ENCODE measurements around the gene SPPL3.
"Not testable (repeated sequence)": the region's sequence is repeated elsewhere in the genome, so short reads cannot be mapped to it uniquely, and the experiment has no call there.

Gene SPPL3, protein sequence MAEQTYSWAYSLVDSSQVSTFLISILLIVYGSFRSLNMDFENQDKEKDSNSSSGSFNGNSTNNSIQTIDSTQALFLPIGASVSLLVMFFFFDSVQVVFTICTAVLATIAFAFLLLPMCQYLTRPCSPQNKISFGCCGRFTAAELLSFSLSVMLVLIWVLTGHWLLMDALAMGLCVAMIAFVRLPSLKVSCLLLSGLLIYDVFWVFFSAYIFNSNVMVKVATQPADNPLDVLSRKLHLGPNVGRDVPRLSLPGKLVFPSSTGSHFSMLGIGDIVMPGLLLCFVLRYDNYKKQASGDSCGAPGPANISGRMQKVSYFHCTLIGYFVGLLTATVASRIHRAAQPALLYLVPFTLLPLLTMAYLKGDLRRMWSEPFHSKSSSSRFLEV

DNA sequence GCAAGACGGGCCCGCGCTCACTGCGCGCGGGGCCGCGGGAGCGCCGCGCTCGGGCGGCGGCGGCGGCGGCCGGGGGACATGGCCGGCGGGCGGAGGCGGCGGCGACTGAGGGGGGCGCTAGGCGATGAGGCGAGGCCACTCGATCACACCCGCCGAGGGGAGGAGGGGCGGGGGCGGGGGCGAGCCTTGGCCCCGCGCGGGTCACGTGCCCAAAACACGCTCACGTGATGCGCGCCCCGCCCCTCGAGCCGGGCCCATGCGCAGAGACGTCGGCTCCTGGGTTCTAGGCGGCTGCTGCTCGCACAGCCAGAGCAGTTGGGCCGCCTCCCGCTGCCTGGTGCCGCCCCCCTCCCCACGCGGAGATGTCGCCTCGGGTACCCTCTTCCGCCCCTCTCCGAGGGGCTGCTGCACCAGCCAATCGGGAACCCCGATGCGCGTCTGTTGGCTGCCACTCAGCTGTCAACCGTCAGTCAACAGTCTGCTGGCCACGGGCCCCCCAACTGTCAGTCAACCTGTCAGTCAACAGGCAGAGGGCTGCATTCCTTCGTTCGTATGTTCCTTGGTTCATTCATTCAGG lies at the start of gene SPPL3:
Gene SPPL3, minus strand, starts transcription at position 162 of the 577 bp plus-strand sequence. CDS start 491 bp downstream, outside the sequence.
- DNase-seq (ENCODE audit: low read depth, low spot score) = peak; percentile 41

- DNase-seq (ENCODE audit: low read depth, low spot score) = no peak
These were observed 46.6 kb upstream of the SPPL3 start for GRCh38 chr12:120950807-120951206.

GRCh38 chr12:120950260-120950799 lies 46.2 kb upstream of the SPPL3 start:
- not testable (repeated sequence) for DNase-seq (ENCODE audit: low read depth, low spot score)

- DNase-seq (ENCODE audit: low read depth, low spot score) = not testable (repeated sequence)
These were observed 41.4 kb upstream of the SPPL3 start for GRCh38 chr12:120945516-120945915.

- DNase-seq (ENCODE audit: low read depth, low spot score) = no peak
These were observed 40.6 kb upstream of the SPPL3 start for GRCh38 chr12:120944645-120945217.

GRCh38 chr12:120943482-120943881 lies 39.3 kb upstream of the SPPL3 start:
- no peak for DNase-seq (ENCODE audit: low read depth, low spot score)

DNA sequence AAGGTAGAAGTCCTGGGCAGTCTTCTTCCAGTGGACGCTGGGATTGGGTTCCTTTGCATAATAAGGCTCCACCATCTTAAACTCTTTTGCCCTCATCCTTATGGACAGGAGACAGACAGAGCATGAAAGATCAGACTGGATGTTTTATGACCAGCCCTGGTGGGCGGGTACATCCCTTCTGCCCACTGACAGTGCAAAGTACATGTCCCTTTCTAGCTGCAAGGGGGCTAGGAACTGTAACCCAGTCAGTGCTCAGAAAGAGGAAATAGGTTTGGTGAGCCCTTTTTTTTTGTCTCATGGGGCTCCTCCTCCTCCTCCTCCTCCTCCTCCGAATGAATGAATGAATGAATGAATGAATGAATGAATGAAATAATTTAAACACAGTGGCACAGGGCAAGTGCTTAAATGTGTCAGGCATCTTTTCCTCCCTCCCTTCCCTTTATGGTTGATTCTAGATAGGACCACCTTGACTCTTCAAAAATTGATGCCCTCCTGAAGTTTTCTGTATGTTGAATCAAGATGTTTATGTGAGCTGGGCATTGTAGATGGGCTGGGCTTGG lies 37.8 kb upstream of the SPPL3 start:
- DNase-seq (ENCODE audit: low read depth, low spot score) = no peak

DNA sequence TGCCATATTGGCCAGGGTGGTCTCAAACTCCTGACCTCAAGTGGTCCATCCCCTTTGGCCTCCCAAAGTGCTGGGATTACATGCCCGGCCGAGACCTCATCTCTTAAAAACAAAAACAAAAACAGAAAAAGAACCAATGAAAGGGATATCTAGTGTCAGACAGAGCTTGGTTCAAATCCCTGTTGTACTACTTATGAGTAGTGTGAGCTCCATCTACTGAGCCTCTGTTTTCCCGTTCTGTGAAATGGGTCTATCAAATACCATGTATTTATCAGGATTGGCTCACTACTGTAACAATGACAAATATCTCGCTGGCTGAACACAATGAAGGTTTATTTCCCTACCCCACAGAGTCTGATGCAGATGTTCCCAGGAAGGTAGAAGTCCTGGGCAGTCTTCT lies 37.3 kb upstream of the SPPL3 start:
- DNase-seq (ENCODE audit: low read depth, low spot score) = no peak

- no peak for DNase-seq (ENCODE audit: low read depth, low spot score)
These were observed 36.6 kb upstream of the SPPL3 start for GRCh38 chr12:120940799-120941198.

DNA sequence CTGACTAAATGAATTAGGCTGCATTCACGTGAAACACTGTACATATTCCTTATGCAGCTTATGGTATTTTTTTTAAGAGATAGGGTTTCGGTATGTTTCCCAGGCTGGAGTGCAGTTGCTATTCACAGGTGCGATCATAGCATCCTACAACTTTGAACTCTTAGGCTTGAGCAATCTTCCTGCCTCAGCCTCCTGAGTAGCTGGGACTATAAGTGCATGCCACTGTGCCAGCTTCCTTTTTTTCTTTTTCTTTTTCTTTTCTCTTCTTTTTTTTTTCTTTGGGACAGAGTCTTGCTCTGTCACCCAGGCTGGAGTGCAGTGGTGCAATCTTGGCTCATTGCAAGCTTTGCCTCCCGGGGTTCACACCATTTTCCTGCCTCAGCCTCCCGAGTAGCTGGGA lies 35.8 kb upstream of the SPPL3 start:
- no peak for DNase-seq (ENCODE audit: low read depth, low spot score)

GRCh38 chr12:120939523-120939922 lies 35.4 kb upstream of the SPPL3 start:
- no peak for DNase-seq (ENCODE audit: low read depth, low spot score)

- no peak for DNase-seq (ENCODE audit: low read depth, low spot score)
These were observed 34.3 kb upstream of the SPPL3 start for GRCh38 chr12:120938496-120938895.

DNA sequence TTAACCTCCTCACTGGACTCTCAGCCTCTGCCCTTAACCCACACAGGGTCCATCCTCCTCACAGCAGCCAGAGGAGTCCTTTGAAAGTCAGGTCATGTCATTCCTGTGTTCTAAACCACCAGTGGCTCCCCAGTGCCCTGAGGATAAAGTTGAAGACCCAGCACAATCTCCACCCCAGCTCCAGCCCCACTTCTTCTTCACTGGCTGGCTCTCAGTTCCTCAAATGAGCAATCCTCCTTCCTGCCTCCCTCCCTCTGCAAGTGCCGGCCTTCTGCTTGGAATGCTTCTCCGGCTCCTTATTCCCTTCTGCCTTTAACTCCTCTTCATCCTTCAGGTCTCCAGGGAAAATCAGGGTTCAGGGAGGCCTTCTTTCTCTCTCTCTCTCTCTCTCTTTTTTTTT lies 32.0 kb upstream of the SPPL3 start:
- DNase-seq (ENCODE audit: low read depth, low spot score) = no peak

DNA sequence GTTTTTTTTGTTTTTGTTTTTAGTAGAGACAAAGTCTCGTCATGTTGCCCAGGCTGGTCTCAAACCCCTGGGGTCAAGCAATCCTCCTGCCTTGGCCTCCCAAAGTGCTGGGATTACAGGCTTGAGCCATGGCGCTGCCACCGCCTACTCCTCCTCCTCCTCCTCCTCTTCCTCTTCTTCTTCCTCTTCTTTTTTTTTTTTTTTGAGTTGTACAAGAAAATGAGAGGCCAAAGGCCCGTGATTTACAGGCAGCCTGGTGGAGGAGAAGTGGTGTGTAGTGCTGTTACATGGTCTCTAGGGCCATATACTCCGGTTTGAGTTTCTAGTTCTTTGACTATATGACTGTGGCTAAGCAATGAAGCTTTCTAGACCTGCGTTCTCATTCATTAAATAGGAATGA lies 29.6 kb upstream of the SPPL3 start:
- no peak for DNase-seq (ENCODE audit: low read depth, low spot score)

GRCh38 chr12:120932956-120933526 lies 28.9 kb upstream of the SPPL3 start:
- DNase-seq (ENCODE audit: low read depth, low spot score) = no peak

DNA sequence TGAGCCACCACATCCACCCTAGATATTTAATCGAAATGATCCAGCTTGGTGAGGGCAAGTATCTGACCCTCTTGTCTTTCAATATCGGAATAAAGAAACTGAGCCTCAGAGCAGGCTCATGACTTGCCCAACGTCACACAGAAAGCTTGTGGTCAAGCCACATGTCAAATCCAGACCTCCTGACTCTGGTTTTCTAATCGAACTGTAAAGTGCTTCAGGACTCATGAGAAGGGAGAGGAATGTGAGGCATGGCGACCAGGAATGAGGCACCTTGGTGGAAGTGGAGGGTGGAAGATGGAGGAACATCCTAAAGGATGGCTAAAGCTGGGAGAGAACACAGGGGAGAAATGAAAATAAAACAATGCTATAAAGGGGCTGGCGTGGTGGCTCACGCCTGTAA lies 27.9 kb upstream of the SPPL3 start:
- no peak for DNase-seq (ENCODE audit: low read depth, low spot score)

GRCh38 chr12:120930032-120930431 lies 25.9 kb upstream of the SPPL3 start:
- DNase-seq (ENCODE audit: low read depth, low spot score) = no peak

DNA sequence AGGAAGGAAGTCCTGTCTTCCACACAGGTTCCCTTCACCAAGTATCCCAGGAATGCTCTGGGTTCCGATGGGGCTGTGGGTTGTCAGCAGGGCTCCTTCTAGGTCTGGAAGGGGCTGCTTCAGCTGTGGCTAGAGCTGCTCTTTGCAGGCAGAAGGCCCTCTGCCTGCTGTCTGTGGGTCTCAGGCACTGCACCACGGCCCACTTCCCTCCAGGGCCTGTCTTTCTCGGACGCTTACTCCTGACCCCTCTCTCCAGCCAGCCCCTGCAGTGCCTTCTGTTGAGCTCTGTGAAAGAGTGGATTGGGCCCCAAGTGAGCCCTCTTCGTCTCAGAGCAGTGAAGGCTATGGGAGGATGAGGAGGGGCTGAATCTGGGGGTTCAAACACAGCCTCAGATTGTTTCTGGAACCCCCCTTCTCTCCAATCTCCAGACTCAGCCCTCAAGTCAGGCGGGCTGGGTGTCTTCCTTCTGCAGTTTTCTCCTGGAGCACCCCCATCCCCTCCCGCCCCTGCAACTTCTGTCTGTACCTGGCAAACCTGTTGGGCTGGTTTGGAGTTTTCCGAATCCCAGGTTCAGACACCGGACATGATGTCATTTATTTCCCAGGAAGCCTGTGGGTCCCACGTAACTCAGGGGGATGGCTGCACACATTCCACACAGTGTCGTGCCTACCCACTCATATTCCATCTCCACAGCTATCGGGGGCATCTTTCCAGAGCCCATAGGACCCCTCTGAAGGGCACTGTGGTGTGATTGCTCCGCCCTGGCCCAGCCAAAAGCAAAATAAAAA lies 24.9 kb upstream of the SPPL3 start:
- no peak for DNase-seq (ENCODE audit: low read depth, low spot score)

DNA sequence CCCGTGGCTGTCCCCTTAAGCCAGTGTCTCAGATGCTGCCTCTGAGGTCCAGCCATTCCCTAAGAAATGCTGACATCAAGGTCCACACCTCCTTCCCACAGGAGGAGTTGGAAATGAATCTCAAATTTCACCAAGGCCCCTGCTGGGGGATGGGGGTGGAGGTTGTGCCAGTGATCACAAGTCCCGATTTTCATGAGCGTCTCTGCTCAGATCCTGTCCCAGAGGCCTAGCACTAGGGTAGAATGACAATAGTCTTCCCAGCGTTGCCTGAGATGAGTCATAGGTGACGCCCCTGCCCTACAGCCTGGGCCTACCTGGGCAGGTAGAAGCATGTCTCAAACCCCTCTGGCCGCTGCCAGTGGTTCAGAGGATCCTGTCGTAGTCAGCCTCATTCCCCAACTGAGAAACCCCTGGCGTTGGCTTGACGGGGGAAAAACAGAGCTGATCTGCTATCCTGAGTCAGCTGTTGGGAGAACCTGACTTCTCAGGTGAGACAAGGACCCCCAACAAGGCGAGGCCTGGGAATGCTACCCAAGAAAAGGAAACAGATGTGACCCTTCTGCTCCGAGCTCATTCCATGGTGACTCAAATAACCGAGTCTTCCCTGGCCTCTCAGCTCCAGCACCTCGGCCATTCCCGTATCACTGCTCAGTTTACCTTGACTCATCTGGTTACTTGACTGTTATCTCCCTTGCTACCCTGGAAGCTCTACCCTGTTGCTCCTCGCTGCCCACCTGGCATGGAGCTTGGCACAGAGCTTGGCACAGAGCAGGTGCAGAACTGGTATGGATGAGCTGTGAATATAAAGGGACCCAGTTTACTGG lies 21.8 kb upstream of the SPPL3 start:
- no peak for DNase-seq (ENCODE audit: low read depth, low spot score)

DNA sequence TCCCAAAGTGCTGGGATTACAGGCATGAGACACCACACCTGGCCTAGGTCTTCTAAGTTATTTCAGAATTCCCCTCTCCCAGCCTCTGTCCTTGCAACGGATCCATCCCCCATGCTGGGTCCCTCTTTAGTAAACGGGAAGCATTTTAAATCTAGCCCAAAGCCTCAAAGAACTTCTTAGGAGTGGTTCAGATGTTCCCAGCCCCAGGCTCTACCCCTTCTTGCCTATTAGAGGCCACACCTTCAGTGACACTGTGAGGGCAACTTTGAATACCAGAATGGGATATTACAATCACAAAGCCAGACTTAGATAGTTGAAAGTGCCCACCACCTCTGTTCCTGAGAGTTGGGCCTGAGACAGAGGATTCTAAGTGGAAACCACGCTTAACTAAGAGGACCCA lies 18.1 kb upstream of the SPPL3 start:
- no peak for DNase-seq (ENCODE audit: low read depth, low spot score)

Measured in brain pericyte (primary cell).